RWPE1 (cell line): ENCODE data around the gene ESR2.

Source experiments
- CTCF ChIA-PET: fragments of 350-600 bp; sonication (Branson Sonifier 250); formaldehyde crosslinking; extraction: SDS; loops from one replicate; lab custom pipeline; 2021; lab: Yijun Ruan, JAX
- POLR2A ChIA-PET: fragments of 400-600 bp; formaldehyde crosslinking; extraction: SDS; loops from one replicate; lab custom pipeline; 2020; ENCODE audit warnings: antibody characterized with exemption; ENCODE audit not compliant: low non-redundant PET; lab: Yijun Ruan, JAX
- DNase-seq: peaks from one replicate; pipeline ENCODE4 v3.0.0; 2012; ENCODE audit warnings: low spot score
- H3K27ac ChIP-seq: fragments of 450-650 bp; 2 replicates; pipeline ENCODE4 v1.5.1; 2017
- CTCF ChIP-seq: fragments of 450-650 bp; conservative IDR thresholded peaks from 2 replicates; pipeline ENCODE4 v1.5.1; 2017; ENCODE audit warnings: low read depth, mild to moderate bottlenecking

ESR2 gene

GRCh38 chr14:64198486-64198885, 95.7 kb downstream of the ESR2 start:
- TF ChIP-seq CTCF, result no peak
- no peak for DNase-seq
- H3K27ac ChIP-seq, result no peak overlapping the region
- ChIA-PET CTCF (no interaction called here), POLR2A (no interaction called here)

GRCh38 chr14:64197996-64198395, 96.2 kb downstream of the ESR2 start:
- POLR2A ChIA-PET, result no interaction called here

GRCh38 chr14:64196814-64197411, 97.3 kb downstream of the ESR2 start:
- POLR2A ChIA-PET, result no interaction called here
- no peak overlapping the region for H3K27ac ChIP-seq
- no peak for TF ChIP-seq CTCF
- CTCF ChIA-PET, result no interaction called here
- DNase-seq, result no peak

More at GRCh38 chr14:64197996-64198395, 96.2 kb downstream of the ESR2 start:
- CTCF ChIA-PET, result no interaction called here
- H3K27ac ChIP-seq, result no peak overlapping the region
- TF ChIP-seq CTCF, result no peak
- no peak for DNase-seq

GRCh38 chr14:64196056-64196455, 98.1 kb downstream of the ESR2 start:
- CTCF ChIA-PET, result interaction anchor here (0.7 kb wide), 1 partner anchor 27 kb away, joined by 3 read pairs; no protein-coding TSS in a partner anchor
- no peak for TF ChIP-seq CTCF
- DNase-seq, result no peak
- POLR2A ChIA-PET, result no interaction called here
- H3K27ac ChIP-seq, result no peak overlapping the region

- DNase-seq, result no peak
- ChIA-PET POLR2A (no interaction called here), CTCF (interaction anchor here (0.8 kb wide), 1 partner anchor 40 kb away, joined by 3 read pairs; no protein-coding TSS in a partner anchor)
- no peak for TF ChIP-seq CTCF
- H3K27ac ChIP-seq, result no peak overlapping the region
These were observed 99.0 kb downstream of the ESR2 start for GRCh38 chr14:64195199-64195598.

GRCh38 chr14:64194404-64194803, 99.8 kb downstream of the ESR2 start:
- no peak for DNase-seq
- ChIA-PET CTCF (interaction anchor here (0.7 kb wide), 1 partner anchor 97 kb away, joined by 4 read pairs; no protein-coding TSS in a partner anchor), POLR2A (no interaction called here)
- no peak overlapping the region for H3K27ac ChIP-seq
- no peak for TF ChIP-seq CTCF
